Measurements from ENCODE around the gene B3GALNT1.

The B3GALNT1 gene

GRCh38 chr3:161117646-161118045 lies 12.5 kb upstream of the B3GALNT1 start:
- no peak for TF ChIP-seq PATZ1 (CRISPR knock-in tag; IDR thresholded peaks at IDR 0.05; ENCODE audit: borderline replicate concordance)
- TF ChIP-seq TSHZ2 (CRISPR knock-in tag; IDR thresholded peaks at IDR 0.05), result no peak
- TF ChIP-seq ZNF565 (CRISPR knock-in tag; conservative IDR thresholded peaks at IDR 0.05; ENCODE audit: low read depth), result no peak
- TF ChIP-seq GLIS3 (CRISPR knock-in tag; IDR thresholded peaks at IDR 0.05), result no peak
- no peak for TF ChIP-seq OSR1 (CRISPR knock-in tag; IDR thresholded peaks at IDR 0.05)
- no peak for TF ChIP-seq BACH2 (CRISPR knock-in tag; IDR thresholded peaks at IDR 0.05; ENCODE audit: borderline replicate concordance)
- no peak for TF ChIP-seq ARNTL (CRISPR knock-in tag; IDR thresholded peaks at IDR 0.05; ENCODE audit: borderline replicate concordance, low read depth)
- TF ChIP-seq, protein P1, sequence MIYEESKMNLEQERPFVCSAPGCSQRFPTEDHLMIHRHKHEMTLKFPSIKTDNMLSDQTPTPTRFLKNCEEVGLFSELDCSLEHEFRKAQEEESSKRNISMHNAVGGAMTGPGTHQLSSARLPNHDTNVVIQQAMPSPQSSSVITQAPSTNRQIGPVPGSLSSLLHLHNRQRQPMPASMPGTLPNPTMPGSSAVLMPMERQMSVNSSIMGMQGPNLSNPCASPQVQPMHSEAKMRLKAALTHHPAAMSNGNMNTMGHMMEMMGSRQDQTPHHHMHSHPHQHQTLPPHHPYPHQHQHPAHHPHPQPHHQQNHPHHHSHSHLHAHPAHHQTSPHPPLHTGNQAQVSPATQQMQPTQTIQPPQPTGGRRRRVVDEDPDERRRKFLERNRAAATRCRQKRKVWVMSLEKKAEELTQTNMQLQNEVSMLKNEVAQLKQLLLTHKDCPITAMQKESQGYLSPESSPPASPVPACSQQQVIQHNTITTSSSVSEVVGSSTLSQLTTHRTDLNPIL (CRISPR knock-in tag; IDR thresholded peaks at IDR 0.05; ENCODE audit: low read depth), result no peak
- no peak for TF ChIP-seq ZFP30 (CRISPR knock-in tag; IDR thresholded peaks at IDR 0.05)
- no peak for TF ChIP-seq TOX (CRISPR knock-in tag; IDR thresholded peaks at IDR 0.05; ENCODE audit: borderline replicate concordance)
- TF ChIP-seq TCF4 (CRISPR knock-in tag; IDR thresholded peaks at IDR 0.05; ENCODE audit: borderline replicate concordance), result no peak
- TF ChIP-seq ISL1 (CRISPR knock-in tag; IDR thresholded peaks at IDR 0.05), result no peak
- TF ChIP-seq CSRNP3 (CRISPR knock-in tag; IDR thresholded peaks at IDR 0.05), result no peak
- no peak for TF ChIP-seq ZC3H10 (CRISPR knock-in tag; IDR thresholded peaks at IDR 0.05)
- TF ChIP-seq ESRRG (CRISPR knock-in tag; IDR thresholded peaks at IDR 0.05), result no peak
- TF ChIP-seq ZNF8 (CRISPR knock-in tag; IDR thresholded peaks at IDR 0.05), result no peak
- no peak for TF ChIP-seq RARB (CRISPR knock-in tag; IDR thresholded peaks at IDR 0.05)
- TF ChIP-seq CSDC2 (CRISPR knock-in tag; IDR thresholded peaks at IDR 0.05), result no peak
- no peak for TF ChIP-seq ZNF70 (CRISPR knock-in tag; IDR thresholded peaks at IDR 0.05)
- no peak for ATAC-seq

DNA sequence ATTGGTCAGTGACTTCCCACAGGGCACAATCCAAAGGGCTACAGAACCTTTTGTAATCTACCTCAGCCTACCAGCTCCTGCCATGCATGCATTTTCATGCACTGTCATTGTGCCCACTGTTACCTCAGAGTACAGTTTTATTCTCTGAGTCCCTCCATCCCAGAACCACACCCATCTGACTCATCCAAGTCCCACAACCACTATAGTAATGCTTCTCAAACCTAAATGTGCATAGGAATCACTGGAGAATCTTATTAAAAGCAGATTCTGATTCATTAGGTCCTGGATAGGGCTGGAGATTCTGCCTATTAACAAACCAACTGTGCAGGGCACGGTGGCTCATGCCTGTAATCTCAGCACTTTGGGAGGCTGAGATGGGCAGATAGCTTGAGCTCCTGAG lies 3.7 kb upstream of the B3GALNT1 start:
- TF ChIP-seq GLIS3 (CRISPR knock-in tag; IDR thresholded peaks at IDR 0.05) (no peak), PATZ1 (CRISPR knock-in tag; IDR thresholded peaks at IDR 0.05; ENCODE audit: borderline replicate concordance) (no peak), ARNTL (CRISPR knock-in tag; IDR thresholded peaks at IDR 0.05; ENCODE audit: borderline replicate concordance, low read depth) (no peak), TCF4 (CRISPR knock-in tag; IDR thresholded peaks at IDR 0.05; ENCODE audit: borderline replicate concordance) (no peak), CSDC2 (CRISPR knock-in tag; IDR thresholded peaks at IDR 0.05) (no peak), SNAI2 (CRISPR knock-in tag; IDR thresholded peaks at IDR 0.05) (no peak), TSHZ2 (CRISPR knock-in tag; IDR thresholded peaks at IDR 0.05) (no peak), TOX (CRISPR knock-in tag; IDR thresholded peaks at IDR 0.05; ENCODE audit: borderline replicate concordance) (no peak), ZNF8 (CRISPR knock-in tag; IDR thresholded peaks at IDR 0.05) (no peak), BACH2 (CRISPR knock-in tag; IDR thresholded peaks at IDR 0.05; ENCODE audit: borderline replicate concordance) (no peak), ZFP30 (CRISPR knock-in tag; IDR thresholded peaks at IDR 0.05) (no peak), RARB (CRISPR knock-in tag; IDR thresholded peaks at IDR 0.05) (no peak), ZNF565 (CRISPR knock-in tag; conservative IDR thresholded peaks at IDR 0.05; ENCODE audit: low read depth) (no peak), ZNF70 (CRISPR knock-in tag; IDR thresholded peaks at IDR 0.05) (no peak), CSRNP3 (CRISPR knock-in tag; IDR thresholded peaks at IDR 0.05) (no peak), ZFP3 (CRISPR knock-in tag; IDR thresholded peaks at IDR 0.05) (no peak), ZC3H10 (CRISPR knock-in tag; IDR thresholded peaks at IDR 0.05) (no peak), PPARA (CRISPR knock-in tag; IDR thresholded peaks at IDR 0.05; ENCODE audit: borderline replicate concordance) (no peak)
- TF ChIP-seq, protein P1 (CRISPR knock-in tag; IDR thresholded peaks at IDR 0.05; ENCODE audit: low read depth), result no peak
- ATAC-seq, result no peak

All from SK-N-SH treated with all-trans-retinoic acid at 6 μM for 48 hours (cell line).